GM12878 (cell line): ENCODE measurements around the gene LRRC23. TPM values are rescaled to one million over a fixed set of nuclear protein-coding genes. Genes with fewer than 3 reads are reported as not detected.

Source experiments
- FOXK2 ChIP-seq: fragments of 450-650 bp; IDR thresholded peaks from 2 replicates; pipeline ENCODE4 v1.6.1; 2017; ENCODE audit warnings: mild to moderate bottlenecking, moderate library complexity
- GABPA ChIP-seq: IDR thresholded peaks from 2 replicates; pipeline ENCODE4 v1.6.1; 2014; ENCODE audit warnings: antibody characterized with exemption, low read depth, mild to moderate bottlenecking, inconsistent platforms
- GATAD2B ChIP-seq: fragments of 450-650 bp; conservative IDR thresholded peaks from 2 replicates; pipeline ENCODE4 v1.6.1; 2017; ENCODE audit warnings: low read depth, mild to moderate bottlenecking, moderate library complexity
- HDGF ChIP-seq: fragments of 450-650 bp; IDR thresholded peaks from 2 replicates; pipeline ENCODE4 v1.6.1; 2016; ENCODE audit warnings: antibody characterized with exemption
- IKZF2 ChIP-seq, 2 experiments: fragments of 450-650 bp; IDR thresholded peaks; 2 replicates each; pipeline ENCODE4 v1.6.1; 2017; ENCODE audit warnings: mild to moderate bottlenecking in 2 of 2, moderate library complexity in 2 of 2
- KLF5 ChIP-seq: fragments of 450-650 bp; IDR thresholded peaks from 2 replicates; pipeline ENCODE4 v1.6.1; 2014; ENCODE audit warnings: mild to moderate bottlenecking; ENCODE audit not compliant: partially characterized antibody
- LARP7 ChIP-seq: fragments of 450-650 bp; IDR thresholded peaks from 2 replicates; pipeline ENCODE4 v1.6.1; 2017; ENCODE audit warnings: mild to moderate bottlenecking
- NFYA ChIP-seq: IDR thresholded peaks from 2 replicates; pipeline ENCODE4 v1.6.1; 2011; ENCODE audit warnings: low read depth, mild to moderate bottlenecking, low read length, improper control_type of control experiment, borderline replicate concordance
- NR2C2 ChIP-seq: IDR thresholded peaks from 2 replicates; pipeline ENCODE4 v1.6.1; 2011; ENCODE audit warnings: borderline replicate concordance, low read depth; ENCODE audit not compliant: control insufficient read depth, insufficient read length
- POLR2AphosphoS2 ChIP-seq: IDR thresholded peaks from 2 replicates; pipeline ENCODE4 v1.6.1; 2011; ENCODE audit warnings: low read depth, mild to moderate bottlenecking, low read length, improper control_type of control experiment, moderate library complexity
- POLR2AphosphoS5 ChIP-seq: IDR thresholded peaks from 2 replicates; pipeline ENCODE4 v1.6.1; 2011; ENCODE audit warnings: mild to moderate bottlenecking, low read length, inconsistent platforms
- RB1 ChIP-seq: fragments of 450-650 bp; formaldehyde crosslinking; IDR thresholded peaks from 2 replicates; pipeline ENCODE4 v1.6.1; 2017; ENCODE audit warnings: mild to moderate bottlenecking, borderline replicate concordance
- SPI1 ChIP-seq: IDR thresholded peaks from 2 replicates; pipeline ENCODE4 v1.6.1; 2011; ENCODE audit warnings: low read depth, mild to moderate bottlenecking, low read length, moderate library complexity, borderline replicate concordance; ENCODE audit not compliant: insufficient read depth
- STAT3 ChIP-seq: IDR thresholded peaks from 2 replicates; pipeline ENCODE4 v1.6.1; 2011; ENCODE audit warnings: low read depth, low read length, improper control_type of control experiment
- SUPT20H ChIP-seq: IDR thresholded peaks from 2 replicates; pipeline ENCODE4 v1.6.1; 2011; ENCODE audit warnings: low read depth, mild to moderate bottlenecking, low read length, moderate library complexity, borderline replicate concordance; ENCODE audit not compliant: control insufficient read depth
- ZSCAN29 ChIP-seq: fragments of 450-650 bp; IDR thresholded peaks from 2 replicates; pipeline ENCODE4 v1.6.1; 2017; ENCODE audit warnings: mild to moderate bottlenecking, moderate library complexity
- polyA plus RNA-seq, 11 experiments: library from polyadenylated mRNA; depleted of rRNA in 4 of 11; unstranded in 6 of 11; stranded (reverse) in 5 of 11; fragments of >200 nt; fragmentation: Nextera tagmentation in 4 of 11; fragmentation: Illumina TruSeq in 1 of 11; extraction: Ambion mirVana in 4 of 11; extraction: Trizol in 1 of 11; gene quantifications; 1 replicate in 1 of 11; 2 replicates in 10 of 11; pipeline versions ENCODE4 v1.2.1 to v1.2.3, GENCODE V29; 2011 to 2016; ENCODE audit warnings: inconsistent platforms in 2 of 11, missing spikeins in 2 of 11, low read depth in 1 of 11
- total RNA-seq, 4 experiments: library from RNA; depleted of rRNA in 3 of 4; stranded (reverse); fragments of >200 nt in 3 of 4; fragmentation: Illumina TruSeq in 1 of 4; extraction: Trizol in 1 of 4; gene quantifications; 2 replicates each; pipeline versions ENCODE4 v1.2.1 to v1.2.3, GENCODE V29; 2013 to 2021
- TF ChIP-seq, protein P1 (sequence below): IDR thresholded peaks from 2 replicates; pipeline ENCODE4 v1.6.1; 2012; ENCODE audit warnings: low read length, inconsistent platforms
- TF ChIP-seq, protein P2 (sequence below): fragments of 450-650 bp; IDR thresholded peaks from 2 replicates; pipeline ENCODE4 v1.6.1; 2018; ENCODE audit warnings: borderline replicate concordance, mild to moderate bottlenecking; ENCODE audit not compliant: partially characterized antibody
- TF ChIP-seq, protein P3 (sequence below): fragments of 450-650 bp; IDR thresholded peaks from 2 replicates; pipeline ENCODE4 v1.6.1; 2017; ENCODE audit warnings: mild to moderate bottlenecking, moderate library complexity
- TF ChIP-seq, protein P4 (sequence below), 3 experiments: IDR thresholded peaks in 2 of 3; conservative IDR thresholded peaks in 1 of 3; 2 replicates each; pipeline ENCODE4 v1.5.1; 2011; ENCODE audit warnings: low read depth in 3 of 3, low read length in 3 of 3, mild to moderate bottlenecking in 3 of 3, control low read depth in 2 of 3, moderate library complexity in 2 of 3, inconsistent platforms in 1 of 3, mixed read lengths in 1 of 3; ENCODE audit not compliant: control insufficient read depth in 2 of 3, insufficient read depth in 1 of 3; ENCODE audit errors: extremely low read depth in 1 of 3

Gene LRRC23
- total and polyA plus RNA-seq, 10 of the 15 experiments (the other 5 are each of a cell fraction or from before 2014, with no cell fraction given), result 1.4 to 6.9 (median 3.4) TPM

DNA sequence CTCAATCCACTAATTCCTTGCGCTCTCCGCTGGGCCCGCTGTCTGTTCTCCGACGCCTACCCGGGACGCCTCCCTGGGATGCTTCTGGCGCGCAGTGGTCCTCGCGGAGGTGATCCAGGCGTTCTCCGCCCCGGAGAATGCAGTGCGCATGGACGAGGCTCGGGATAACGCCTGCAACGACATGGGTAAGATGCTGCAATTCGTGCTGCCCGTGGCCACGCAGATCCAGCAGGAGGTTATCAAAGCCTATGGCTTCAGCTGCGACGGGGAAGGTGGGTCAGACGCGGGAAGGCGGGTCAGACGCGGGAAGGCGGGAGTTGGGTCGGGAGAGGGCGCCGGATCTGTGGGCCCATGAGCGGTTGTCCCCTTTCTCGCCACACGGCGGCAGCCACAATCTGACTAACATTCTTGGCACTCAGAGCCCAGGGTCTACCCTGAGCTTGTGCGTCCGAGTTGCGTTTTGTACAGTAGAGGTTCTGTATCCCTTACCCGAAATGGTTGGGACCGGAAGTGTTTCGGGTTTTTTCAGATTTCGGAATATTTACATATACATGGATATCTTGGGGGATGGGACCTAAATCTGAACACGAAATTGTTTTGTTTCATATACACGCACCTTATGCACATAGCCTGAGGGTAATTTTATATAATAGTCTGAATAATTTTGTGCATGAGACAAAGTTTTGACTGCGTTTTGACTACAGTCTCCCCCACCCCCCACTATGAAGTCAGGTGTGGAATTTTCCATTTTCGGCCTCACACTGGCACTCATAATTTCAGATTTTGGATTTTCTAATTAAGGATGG, 40.0 kb downstream of the LRRC23 start (continued):
- TF ChIP-seq, protein P1, sequence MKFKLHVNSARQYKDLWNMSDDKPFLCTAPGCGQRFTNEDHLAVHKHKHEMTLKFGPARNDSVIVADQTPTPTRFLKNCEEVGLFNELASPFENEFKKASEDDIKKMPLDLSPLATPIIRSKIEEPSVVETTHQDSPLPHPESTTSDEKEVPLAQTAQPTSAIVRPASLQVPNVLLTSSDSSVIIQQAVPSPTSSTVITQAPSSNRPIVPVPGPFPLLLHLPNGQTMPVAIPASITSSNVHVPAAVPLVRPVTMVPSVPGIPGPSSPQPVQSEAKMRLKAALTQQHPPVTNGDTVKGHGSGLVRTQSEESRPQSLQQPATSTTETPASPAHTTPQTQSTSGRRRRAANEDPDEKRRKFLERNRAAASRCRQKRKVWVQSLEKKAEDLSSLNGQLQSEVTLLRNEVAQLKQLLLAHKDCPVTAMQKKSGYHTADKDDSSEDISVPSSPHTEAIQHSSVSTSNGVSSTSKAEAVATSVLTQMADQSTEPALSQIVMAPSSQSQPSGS, result no peak
- no peak for TF ChIP-seq SUPT20H
- TF ChIP-seq, protein P2, sequence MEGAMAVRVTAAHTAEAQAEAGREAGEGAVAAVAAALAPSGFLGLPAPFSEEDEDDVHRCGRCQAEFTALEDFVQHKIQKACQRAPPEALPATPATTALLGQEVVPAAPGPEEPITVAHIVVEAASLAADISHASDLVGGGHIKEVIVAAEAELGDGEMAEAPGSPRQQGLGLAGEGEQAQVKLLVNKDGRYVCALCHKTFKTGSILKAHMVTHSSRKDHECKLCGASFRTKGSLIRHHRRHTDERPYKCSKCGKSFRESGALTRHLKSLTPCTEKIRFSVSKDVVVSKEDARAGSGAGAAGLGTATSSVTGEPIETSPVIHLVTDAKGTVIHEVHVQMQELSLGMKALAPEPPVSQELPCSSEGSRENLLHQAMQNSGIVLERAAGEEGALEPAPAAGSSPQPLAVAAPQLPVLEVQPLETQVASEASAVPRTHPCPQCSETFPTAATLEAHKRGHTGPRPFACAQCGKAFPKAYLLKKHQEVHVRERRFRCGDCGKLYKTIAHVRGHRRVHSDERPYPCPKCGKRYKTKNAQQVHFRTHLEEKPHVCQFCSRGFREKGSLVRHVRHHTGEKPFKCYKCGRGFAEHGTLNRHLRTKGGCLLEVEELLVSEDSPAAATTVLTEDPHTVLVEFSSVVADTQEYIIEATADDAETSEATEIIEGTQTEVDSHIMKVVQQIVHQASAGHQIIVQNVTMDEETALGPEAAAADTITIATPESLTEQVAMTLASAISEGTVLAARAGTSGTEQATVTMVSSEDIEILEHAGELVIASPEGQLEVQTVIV, result no peak
- no peak for TF ChIP-seq POLR2AphosphoS2
- no peak for TF ChIP-seq KLF5
- TF ChIP-seq ZSCAN29, result peak; percentile 85; the same call in 1 of the 2 replicates
- no peak for TF ChIP-seq FOXK2
- TF ChIP-seq POLR2AphosphoS5, result no peak
- TF ChIP-seq HDGF, result no peak; the same call in 1 of the 2 replicates
- no peak for TF ChIP-seq SPI1
- TF ChIP-seq NR2C2, result no peak
- TF ChIP-seq GATAD2B, result peak; percentile 88
- no peak for TF ChIP-seq GABPA
- TF ChIP-seq, protein P3, sequence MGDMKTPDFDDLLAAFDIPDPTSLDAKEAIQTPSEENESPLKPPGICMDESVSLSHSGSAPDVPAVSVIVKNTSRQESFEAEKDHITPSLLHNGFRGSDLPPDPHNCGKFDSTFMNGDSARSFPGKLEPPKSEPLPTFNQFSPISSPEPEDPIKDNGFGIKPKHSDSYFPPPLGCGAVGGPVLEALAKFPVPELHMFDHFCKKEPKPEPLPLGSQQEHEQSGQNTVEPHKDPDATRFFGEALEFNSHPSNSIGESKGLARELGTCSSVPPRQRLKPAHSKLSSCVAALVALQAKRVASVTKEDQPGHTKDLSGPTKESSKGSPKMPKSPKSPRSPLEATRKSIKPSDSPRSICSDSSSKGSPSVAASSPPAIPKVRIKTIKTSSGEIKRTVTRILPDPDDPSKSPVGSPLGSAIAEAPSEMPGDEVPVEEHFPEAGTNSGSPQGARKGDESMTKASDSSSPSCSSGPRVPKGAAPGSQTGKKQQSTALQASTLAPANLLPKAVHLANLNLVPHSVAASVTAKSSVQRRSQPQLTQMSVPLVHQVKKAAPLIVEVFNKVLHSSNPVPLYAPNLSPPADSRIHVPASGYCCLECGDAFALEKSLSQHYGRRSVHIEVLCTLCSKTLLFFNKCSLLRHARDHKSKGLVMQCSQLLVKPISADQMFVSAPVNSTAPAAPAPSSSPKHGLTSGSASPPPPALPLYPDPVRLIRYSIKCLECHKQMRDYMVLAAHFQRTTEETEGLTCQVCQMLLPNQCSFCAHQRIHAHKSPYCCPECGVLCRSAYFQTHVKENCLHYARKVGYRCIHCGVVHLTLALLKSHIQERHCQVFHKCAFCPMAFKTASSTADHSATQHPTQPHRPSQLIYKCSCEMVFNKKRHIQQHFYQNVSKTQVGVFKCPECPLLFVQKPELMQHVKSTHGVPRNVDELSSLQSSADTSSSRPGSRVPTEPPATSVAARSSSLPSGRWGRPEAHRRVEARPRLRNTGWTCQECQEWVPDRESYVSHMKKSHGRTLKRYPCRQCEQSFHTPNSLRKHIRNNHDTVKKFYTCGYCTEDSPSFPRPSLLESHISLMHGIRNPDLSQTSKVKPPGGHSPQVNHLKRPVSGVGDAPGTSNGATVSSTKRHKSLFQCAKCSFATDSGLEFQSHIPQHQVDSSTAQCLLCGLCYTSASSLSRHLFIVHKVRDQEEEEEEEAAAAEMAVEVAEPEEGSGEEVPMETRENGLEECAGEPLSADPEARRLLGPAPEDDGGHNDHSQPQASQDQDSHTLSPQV, result no peak
- peak; percentile 97 for TF ChIP-seq IKZF2 (IDR thresholded peaks at IDR 0.05)
- TF ChIP-seq LARP7, result peak; percentile 37; the same call in 1 of the 2 replicates
- no peak for TF ChIP-seq NFYA
- TF ChIP-seq, protein P4, sequence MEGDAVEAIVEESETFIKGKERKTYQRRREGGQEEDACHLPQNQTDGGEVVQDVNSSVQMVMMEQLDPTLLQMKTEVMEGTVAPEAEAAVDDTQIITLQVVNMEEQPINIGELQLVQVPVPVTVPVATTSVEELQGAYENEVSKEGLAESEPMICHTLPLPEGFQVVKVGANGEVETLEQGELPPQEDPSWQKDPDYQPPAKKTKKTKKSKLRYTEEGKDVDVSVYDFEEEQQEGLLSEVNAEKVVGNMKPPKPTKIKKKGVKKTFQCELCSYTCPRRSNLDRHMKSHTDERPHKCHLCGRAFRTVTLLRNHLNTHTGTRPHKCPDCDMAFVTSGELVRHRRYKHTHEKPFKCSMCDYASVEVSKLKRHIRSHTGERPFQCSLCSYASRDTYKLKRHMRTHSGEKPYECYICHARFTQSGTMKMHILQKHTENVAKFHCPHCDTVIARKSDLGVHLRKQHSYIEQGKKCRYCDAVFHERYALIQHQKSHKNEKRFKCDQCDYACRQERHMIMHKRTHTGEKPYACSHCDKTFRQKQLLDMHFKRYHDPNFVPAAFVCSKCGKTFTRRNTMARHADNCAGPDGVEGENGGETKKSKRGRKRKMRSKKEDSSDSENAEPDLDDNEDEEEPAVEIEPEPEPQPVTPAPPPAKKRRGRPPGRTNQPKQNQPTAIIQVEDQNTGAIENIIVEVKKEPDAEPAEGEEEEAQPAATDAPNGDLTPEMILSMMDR (IDR thresholded peaks at IDR 0.05 in 2 of 3, conservative IDR thresholded peaks at IDR 0.05 in 1 of 3; ENCODE audit: control insufficient read depth in 2 of 3, extremely low read depth in 1 of 3, insufficient read depth in 1 of 3, low read depth in 3 of 3, low read length in 3 of 3), result peak; percentile 85 to 99 (median 95); a peak in 5 of 6 replicates
- TF ChIP-seq RB1, result peak; percentile 95; the same call in 1 of the 2 replicates
- no peak for TF ChIP-seq STAT3
